Measurements from ENCODE around the gene MYOZ3.

MYOZ3 gene

DNA sequence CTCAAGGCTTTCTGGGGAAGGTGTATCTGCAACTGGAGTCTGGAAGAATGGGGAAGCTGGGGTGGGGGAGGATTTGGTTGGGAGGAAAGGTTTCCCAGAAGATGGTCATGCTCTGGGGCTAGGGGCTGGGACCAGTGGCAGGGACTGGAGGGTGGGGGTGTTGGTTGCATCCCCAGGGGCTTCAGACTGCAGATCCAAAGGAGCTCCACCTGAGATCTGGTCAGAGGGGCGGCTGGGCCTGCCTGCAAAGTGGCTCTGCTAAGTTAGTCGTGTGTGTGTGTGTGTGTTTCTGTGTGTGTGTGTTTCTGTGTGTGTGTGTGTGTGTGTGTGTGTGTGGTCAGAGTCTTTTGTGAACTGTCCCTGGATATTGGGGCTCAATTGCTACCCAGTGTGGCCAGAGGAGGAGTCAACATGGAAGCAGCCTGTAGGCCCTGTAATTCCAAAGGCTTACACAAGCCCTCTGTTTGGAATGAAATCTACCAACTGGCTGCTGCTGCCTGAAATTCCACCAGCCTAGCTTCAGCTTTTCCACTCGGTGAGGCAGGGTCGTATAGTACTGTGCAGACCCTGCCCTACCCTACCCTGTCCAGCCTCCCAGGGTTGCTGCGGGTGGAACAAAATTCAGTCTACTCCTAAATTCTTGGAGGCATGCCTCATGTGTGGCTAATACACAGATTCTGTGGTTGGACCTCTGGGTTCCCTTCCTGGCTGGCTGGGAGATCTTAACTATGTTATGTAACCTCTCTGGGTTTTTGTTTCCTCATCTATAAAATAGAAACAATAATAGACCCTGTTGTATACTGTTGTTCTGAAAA lies 33.1 kb upstream of the MYOZ3 start:
- DNase-seq, result no peak

- DNase-seq, result no peak
Measured at GRCh38 chr5:150628936-150629485, 32.0 kb upstream of the MYOZ3 start.

- DNase-seq, result no peak
Measured at GRCh38 chr5:150630016-150630415, 31.0 kb upstream of the MYOZ3 start.

DNA sequence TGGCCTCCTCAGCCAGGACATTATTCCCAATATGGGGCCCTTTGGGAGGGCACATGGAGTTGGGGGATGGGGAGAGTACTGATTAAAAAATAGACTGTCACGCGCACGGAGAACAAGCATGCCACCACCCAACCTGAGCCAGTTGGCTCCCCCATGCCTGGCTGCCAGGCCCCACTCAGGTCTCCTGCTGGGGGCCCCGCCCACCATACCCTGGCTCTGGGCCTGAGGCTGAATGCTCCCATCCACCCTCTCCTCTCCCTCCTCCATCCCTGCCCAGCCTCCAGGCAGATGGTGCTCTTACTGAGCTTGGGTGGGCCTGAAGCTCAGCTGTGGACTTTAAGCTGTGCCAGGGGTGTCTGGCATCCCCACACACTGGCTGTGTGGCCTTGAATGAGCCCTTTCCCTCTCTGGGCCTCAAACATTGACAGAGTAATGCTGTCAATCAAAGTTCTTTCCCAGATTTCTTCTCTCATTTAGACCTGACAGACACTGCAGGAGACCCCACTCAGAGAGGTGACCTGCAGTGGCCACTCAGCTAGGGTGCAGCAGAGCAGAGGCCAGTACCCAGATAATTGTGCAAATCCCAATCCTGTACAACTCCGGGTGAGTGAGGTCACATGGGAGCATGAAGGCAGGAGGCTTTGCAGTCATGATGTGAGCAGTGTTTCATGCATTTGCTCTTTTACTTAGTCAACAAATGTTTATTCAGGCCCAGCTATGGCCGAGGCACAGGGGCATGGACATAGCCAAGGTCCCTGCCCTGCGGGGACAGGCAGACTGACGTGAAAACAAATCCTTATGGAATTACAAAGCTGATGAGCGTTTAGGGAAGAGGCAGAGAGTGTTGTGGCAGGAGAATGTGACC lies 30.4 kb upstream of the MYOZ3 start:
- no peak for DNase-seq

- DNase-seq, result no peak
Measured at GRCh38 chr5:150631326-150631701, 29.7 kb upstream of the MYOZ3 start.

DNA sequence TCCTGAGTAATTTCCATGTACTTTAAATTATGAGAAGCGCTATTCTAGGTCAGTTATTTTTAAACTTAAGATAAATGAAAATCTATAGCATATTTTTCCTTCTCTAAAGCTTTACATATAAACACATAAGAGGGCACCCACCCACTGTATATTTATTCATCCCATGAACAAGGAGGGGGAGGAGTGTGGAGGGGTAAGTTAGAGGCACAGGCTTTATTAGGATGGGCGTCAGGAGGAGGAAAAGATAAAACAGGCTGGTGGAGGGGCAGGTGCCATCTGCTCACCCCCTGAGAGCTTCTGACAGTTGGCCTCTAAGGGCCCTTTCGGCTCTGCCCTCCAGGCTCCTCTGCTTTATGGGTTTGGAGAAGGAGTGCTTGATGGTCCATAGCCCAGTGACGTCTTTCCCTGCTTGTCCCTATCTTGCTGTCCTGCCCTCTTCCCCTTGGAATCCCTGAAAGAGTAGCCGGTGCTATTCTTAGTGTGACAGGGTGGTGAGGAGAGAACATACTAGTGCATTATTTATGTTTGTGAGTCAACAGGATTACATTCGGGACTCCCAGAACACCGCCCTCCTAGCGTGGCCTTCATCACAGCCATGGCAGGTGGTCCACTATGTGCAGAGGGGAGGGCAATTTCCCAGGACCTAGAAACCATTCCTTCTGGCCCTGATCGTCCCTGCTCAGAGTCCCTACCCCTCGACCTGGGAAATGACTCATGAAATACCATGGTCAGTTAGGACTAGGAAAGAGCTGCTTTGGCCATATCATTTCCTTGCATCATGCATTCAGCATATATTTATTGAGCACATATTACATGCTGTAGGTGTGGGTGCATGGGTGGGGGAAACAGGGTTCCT lies 28.5 kb upstream of the MYOZ3 start:
- DNase-seq, result no peak

DNA sequence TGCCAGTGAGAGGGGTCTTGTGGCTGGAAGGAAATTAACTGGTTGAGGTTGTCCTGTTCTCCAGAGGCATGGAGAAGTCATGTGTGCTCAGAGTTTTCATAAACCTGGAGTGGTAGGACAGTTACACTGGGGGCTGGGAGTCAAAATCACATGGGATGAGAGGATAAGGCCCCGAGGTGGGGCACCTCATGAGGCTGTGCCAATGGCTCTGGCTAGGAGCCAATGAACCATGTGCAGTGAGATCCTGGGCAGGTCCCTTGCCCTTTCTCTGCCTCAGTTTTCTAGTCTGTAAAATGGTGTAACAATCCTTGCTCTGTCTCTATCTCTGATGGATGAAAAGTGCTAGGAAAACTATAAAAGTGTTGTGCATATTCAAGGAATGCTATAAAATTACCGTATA lies 27.6 kb upstream of the MYOZ3 start:
- DNase-seq, result no peak

- no peak for DNase-seq
Measured at GRCh38 chr5:150636391-150637244, 24.4 kb upstream of the MYOZ3 start.

GRCh38 chr5:150637245-150638052 lies 23.6 kb upstream of the MYOZ3 start:
- no peak for DNase-seq

GRCh38 chr5:150638053-150638444 lies 23.0 kb upstream of the MYOZ3 start:
- no peak for DNase-seq

DNA sequence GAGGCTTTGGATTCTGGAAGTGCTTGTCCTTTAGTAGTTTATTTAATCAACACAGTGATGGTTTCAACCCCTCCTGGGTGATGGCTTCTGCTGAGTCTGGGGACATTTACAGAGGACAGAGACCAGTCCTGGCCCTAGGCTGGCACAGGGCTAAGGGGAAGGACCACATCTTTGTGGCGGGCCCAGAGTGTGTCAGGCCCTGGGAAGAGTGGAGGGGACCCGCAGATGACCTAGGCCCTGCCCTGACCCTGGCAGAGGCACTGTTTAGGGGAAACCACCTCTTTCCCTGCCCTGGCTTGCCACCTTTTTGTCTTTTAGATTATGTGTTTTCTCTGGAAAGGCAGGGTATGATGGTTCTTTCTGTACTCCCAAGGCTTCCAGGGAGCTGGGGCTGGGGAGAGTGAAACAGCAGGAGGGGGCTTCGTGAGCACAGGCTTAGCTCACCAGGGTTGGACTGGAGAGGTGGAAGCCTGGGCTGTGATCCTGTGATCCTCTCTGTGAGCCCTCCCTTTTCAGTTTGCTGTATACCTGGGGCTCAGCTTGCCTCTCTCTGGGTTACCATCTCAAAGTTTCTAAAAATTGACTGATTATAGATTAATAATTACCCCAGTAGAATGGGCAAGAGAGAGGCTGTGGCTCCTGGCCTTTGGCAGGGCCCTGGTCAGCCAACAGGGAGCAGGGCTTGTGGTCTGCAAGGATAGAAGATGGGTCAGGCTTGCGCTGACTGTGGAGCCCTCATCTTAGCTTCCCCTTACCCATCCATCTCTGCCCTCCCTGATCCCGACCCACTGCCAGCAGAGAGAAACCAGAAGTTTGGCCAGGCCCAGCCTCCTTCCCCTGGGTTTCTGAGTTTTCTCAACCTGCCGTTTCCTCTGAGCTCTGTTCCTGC lies 22.3 kb upstream of the MYOZ3 start:
- no peak for DNase-seq

DNA sequence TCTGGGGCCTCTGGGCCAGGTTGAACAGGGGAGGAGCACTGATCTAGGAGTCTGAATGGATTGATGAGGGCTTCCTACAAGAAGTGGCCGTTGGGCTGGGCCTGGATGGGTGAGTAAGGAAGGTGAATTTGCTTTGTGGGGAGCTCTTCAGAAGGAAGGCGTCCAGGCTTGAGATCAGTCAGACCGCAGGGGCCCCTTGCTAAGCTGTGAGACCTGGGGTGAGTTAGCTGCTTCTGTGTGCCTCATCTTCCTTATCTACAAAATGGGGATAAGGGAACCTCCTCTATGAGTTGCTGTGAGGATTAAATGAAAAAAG lies 21.7 kb upstream of the MYOZ3 start:
- no peak for DNase-seq

- no peak for DNase-seq
Measured at GRCh38 chr5:150639751-150640150, 21.3 kb upstream of the MYOZ3 start.

DNA sequence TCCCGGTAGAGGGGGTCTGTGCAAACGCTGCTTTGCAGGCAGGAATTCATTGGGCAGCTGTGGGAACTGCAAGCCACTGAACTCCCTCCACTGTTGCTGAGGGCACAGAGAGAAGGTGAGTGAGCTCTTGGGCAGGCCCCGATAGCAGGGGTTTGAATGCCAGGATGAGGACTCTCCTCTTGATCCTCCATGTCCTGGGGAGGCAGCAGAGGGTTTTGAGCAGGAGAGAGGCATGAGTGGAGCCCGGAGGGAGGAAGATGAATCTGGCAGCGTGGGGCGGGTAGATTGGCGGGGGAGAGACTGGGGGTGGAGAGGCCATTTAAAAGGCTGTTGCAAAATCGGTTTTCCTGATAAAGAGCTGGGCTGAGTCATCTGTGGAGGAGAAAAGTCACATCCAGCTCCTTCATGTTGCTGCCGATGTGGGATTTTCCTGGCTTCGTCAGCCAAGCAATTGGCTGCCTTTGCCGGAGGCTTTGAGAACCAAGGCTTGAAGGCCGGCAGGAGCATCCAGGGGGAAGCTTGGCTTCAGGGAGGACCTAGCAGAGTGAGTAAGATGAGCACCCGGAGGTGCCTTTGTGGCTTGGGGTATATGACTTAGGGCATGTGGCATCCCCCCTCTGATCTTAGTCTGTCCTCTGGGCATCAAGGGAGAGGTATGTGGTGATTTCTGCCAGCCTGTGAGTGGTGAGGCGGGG lies 20.6 kb upstream of the MYOZ3 start, which contains the start of gene SYNPO:
Gene SYNPO (plus strand): TSS at position 350 of the 695 bp plus-strand sequence. CDS start 7,616 bp downstream, outside the sequence.
- no peak for DNase-seq

DNA sequence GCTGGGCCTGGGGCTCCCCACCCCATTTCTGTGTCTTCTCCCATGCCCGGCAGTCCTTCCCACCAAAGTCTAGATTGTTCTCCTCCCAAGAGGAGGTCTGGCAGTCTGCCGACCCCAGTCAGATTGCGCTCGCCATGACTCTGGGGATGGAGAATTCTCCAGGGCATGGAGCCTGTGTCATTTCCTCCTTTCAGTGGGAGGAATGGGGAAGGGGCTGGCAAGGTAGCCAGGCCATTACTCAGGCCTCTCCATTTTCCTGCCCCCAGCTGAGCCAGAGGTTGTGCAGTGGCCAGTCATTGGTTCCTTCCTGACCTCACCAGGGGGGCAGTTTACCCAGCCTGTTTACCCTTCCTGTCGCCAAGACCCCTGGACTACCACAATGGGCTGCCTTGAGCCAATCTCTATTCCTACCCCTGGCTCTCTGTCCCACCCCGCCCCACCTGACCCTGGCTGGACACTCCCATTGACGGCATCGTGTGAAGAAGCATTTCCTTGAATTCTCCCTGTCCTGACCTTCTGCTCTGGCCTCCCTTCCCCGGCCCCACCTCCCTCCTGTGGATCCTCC lies 20.0 kb upstream of the MYOZ3 start:
- no peak for DNase-seq

GRCh38 chr5:150641824-150642566 lies 19.1 kb upstream of the MYOZ3 start:
- no peak for DNase-seq

DNA sequence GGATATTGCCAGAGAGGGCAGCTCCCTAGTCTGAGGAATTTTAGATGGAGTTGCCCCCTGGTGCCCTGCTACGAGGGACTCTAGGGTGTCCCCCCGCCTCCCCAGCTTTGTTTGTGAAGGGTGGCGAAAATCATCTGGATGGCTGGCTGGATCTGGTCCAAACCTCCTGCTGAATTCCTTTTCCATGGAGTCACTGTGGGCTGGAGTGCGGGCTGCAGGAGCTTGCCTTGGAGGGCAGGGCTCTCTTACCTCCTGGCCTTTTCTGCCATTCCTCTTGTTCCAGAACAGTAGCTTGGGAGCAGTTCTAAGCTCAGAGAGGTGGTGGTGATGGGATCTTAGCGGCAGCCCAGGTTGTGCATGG lies 18.5 kb upstream of the MYOZ3 start:
- no peak for DNase-seq

- DNase-seq, result no peak
Measured at GRCh38 chr5:150642991-150643710, 17.9 kb upstream of the MYOZ3 start.
